ENCODE results near the gene PANK2.
A peak's percentile ranks its signal among the peaks of the same experiment; 100 is the strongest.
"Not testable (repeated sequence)": the region's sequence is repeated elsewhere in the genome, so short reads cannot be mapped to it uniquely, and the experiment has no call there.

The PANK2 gene

DNA sequence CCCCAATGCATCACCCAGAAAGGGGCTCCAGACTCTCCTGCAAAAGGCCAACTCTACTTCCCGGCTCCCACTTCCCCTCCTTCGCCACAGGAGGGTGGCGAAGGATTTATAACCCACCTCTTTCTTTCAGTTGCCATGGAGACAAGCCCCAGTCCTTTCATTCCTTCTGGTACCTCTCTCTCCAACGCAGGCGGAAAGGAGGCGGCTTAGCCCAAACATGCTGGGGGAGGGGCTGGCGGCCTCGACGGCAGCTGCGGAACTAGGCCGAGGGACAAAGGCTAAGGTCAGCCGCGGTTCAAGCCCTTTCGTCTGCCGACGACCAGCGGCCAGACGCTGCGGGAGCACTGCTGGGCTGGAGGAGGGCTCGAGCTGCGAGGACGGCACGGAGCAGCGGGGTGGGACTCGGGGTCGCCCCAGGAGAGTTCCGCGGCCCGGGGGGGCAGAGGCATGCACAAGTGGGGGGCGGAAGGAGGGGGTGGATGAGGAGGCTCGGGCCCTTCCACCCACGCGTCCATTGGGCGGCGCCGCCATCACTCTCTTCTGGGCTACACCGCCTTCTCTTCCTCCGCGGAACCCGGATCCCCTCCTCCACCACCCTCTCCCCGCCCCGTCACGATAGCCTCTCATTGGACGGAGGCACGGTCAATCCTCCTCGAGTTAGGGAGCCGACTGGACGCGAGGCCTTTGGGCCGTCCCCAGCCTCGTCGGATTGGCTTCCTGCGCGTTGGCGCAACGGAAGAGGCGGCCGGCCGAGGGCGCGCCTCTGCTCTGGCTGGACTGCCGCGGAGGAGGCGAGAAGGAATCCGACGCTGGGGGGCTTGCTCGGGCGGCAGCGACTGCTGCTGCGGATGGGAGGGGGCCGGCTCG lies at the start of gene PANK2:
TSS of gene PANK2 (plus strand) at position 766 of the 867 bp plus-strand sequence.
- peak; percentile 92 for FAIRE-seq

DNA sequence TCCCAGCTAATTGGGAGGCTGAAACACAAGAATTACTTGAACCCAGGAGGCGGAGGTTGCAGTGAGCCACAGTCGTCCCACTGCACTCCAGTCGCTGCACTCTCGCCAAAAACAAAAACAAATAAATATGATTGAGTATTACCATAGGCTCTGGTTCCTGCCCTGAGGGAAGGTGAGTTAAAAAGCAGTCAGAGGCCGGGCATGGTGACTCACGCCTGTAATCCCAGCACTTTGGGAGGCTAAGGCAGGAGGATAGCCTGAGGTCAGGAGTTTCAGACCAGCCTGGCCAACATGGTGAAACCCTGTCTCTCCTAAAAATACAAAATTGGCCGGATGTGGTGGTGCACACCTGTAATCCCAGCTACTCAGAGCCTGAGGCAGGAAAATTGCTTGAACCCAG lies 49.0 kb upstream of the PANK2 start:
- FAIRE-seq: not testable (repeated sequence)

- FAIRE-seq: no peak
Measured at GRCh38 chr20:3842348-3842930, 46.7 kb upstream of the PANK2 start.

GRCh38 chr20:3843490-3843889 lies 45.7 kb upstream of the PANK2 start:
- no peak for FAIRE-seq

GRCh38 chr20:3843990-3844619 lies 45.1 kb upstream of the PANK2 start:
- FAIRE-seq: not testable (repeated sequence)

- FAIRE-seq: no peak
Measured at GRCh38 chr20:3846378-3846739, 42.8 kb upstream of the PANK2 start.

DNA sequence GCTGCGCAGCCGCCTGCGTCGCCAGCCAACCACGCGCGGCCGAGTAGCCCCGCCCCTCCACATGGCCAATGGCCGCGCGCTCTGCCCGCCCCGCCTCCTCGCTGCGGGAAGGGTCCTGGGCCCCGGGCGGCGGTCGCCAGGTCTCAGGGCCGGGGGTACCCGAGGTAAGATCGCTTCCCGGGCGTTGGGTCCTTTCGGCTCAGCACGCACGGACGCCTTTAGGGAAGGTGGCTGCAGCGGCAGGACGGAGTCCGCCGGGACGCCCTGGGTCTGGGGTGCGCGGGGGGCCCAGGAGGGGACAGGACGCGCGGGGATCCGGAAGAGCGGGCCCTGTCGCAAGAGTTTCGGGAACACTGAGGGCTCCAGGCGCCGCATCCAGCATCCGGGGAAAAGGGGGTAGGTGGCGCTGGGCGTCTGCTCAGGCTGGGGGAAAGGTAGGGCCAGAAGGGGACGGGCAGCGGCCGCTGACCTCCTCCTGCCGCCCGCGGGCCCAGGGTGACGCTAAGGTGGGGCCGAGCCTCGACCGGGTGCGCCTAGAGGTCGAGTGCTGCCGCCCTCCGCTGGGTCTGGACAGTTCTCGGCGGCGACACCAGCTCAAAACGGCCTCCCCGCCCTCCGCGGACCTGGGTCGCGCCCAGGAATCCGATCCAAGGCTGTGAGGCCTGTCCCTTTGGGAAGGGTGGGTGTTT lies 42.3 kb upstream of the PANK2 start, which contains the start of gene MAVS:
TSS of gene MAVS (plus strand) at position 95 of the 689 bp plus-strand sequence. CDS start 7,791 bp downstream, outside the sequence.
- FAIRE-seq: no peak

DNA sequence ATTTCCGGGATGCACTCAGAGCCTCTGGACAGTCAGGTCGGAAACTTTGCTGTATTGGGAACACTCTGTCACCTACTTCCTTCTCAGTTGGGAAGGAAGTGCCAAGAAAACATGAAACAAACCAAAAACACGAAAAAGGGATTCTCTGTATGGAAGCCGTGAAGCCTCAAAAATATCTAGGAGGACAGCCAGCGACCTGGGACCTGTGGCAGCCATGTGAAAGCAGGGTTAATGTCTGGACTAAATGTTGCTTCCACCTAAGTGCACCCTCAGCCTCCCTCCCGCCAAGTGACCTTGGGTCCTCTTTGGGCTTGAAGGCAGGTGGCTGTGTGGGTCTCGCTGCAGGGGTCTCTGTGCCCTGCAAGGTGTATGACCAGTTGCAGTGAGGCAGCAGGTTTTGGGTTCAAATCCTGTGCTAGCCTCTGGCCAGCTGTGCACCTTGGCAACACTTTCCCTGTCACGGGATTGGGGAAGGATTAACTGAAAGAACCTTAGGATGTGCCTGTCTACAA lies 41.7 kb upstream of the PANK2 start:
- FAIRE-seq: no peak

DNA sequence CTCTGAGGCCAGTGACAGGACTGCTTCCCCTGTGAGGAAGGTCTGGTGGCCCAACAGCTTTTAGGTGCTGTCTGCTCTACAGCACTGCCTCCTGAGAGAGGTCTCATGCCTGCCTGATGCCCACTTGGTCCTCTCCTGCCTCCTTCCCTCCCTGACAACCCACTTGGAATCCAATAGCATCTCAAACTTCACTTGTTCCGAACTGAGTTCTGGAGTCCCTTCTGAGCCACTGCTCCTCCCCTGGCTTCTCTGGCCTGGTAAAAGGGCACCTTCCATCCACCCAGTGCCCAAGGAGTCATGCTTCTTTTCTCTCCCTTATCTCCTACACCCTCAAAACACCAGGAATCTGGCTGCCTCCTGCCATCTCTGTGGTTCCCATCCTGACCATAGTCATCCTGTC lies 40.6 kb upstream of the PANK2 start:
- FAIRE-seq: no peak

DNA sequence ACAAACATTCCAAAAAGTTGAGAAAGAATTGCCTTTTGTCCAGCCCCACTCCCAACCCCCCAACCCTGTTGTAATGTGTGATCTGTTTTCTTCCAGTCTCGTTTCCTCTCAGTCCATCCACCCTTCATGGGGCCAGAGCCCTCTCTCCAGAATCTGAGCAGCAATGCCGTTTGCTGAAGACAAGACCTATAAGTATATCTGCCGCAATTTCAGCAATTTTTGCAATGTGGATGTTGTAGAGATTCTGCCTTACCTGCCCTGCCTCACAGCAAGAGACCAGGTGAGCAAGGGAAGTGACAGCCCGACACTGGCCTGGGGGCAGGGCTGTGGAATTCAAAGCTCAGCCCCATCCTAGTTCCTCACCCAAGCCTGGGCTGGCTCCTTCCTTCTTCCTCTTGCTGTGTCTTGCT lies 34.7 kb upstream of the PANK2 start:
- no peak for FAIRE-seq

GRCh38 chr20:3857405-3857804 lies 31.8 kb upstream of the PANK2 start:
- FAIRE-seq: no peak

DNA sequence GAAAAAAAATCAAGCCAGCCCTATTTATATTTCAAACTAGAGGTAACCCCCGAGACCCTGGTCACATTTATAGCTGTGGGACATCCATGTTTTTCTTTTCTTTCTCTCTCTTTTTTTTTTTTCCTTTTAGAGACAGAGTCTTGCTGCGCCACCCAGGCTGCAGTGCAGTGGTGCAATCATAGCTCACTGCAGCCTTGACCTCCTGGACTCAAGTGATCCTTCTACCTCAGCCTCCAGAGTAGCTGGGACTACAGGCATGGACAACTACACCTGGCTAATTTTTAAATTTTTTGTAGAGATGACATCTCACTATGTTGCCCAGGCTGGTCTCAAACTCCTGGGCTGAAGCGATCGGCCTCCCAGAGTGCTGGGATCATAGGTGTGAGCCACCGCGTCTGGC lies 30.5 kb upstream of the PANK2 start:
- FAIRE-seq: no peak

DNA sequence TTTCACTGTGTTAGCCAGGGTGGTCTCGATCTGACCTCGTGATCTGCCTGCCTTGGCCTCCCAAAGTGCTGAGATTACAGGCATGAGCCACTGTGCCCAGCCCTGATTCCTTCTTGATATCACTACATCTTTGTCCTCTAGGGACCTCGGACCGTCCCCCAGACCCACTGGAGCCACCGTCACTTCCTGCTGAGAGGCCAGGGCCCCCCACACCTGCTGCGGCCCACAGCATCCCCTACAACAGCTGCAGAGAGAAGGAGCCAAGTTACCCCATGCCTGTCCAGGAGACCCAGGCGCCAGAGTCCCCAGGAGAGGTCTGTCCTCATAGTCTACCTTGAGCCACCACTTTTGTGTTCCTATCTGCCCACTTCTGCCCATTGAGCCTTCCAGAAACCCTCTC lies 28.0 kb upstream of the PANK2 start:
- FAIRE-seq: no peak

DNA sequence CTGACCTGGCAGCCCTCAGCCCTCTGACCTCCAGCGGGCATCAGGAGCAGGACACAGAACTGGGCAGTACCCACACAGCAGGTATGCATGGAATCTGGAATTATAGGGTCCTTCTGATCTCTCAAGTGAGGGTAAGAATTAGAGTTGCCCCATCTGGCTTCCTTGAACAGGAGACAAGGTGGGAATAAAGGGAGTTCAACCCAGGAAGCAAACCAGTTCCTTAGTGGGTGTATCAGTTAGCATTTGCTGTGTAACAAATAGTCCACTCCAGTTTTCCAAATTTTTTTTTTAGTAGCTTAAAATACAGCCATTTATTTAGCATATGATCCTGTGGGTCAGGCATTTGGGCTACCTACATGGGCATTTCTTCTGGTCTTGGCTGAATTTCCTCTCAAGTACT lies 26.9 kb upstream of the PANK2 start:
- FAIRE-seq: no peak

GRCh38 chr20:3863317-3863716 lies 25.9 kb upstream of the PANK2 start:
- no peak for FAIRE-seq

DNA sequence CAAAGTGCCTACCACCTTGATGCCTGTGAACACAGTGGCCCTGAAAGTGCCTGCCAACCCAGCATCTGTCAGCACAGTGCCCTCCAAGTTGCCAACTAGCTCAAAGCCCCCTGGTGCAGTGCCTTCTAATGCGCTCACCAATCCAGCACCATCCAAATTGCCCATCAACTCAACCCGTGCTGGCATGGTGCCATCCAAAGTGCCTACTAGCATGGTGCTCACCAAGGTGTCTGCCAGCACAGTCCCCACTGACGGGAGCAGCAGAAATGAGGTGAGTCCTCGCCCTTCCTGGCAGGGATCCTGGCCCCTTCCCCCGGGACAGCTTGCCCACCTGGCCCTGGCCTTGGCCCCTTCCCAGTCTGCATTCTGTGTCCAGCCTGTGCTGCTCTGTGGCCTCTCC lies 24.7 kb upstream of the PANK2 start:
- FAIRE-seq: no peak

DNA sequence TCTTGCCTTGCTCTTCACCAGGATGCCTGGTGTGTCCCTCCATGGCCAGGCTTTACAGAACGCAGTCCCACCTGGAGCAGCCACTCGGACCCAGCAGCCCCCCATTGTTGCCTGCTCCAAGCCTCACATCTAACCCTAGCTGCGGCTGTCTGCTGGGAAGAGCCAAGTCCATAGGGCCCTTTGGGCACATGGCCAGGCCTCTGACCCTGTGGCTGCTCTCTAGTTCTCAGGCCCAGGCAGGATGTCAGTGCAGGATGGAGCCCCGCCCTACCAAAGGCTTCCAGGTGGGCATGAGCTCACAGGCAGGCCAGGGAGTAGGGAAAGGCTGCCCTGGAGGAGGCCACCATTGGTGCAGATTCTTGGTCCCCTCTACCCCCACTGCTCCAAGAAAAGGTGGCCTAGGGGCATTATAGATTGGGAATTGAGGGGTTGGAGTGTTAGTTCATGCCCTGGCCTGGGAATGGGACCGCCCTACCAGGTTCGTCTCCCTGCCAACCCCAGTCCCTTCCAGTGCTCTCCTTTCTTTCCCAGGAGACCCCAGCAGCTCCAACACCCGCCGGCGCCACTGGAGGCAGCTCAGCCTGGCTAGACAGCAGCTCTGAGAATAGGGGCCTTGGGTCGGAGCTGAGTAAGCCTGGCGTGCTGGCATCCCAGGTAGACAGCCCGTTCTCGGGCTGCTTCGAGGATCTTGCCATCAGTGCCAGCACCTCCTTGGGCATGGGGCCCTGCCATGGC lies 23.9 kb upstream of the PANK2 start:
- no peak for FAIRE-seq

DNA sequence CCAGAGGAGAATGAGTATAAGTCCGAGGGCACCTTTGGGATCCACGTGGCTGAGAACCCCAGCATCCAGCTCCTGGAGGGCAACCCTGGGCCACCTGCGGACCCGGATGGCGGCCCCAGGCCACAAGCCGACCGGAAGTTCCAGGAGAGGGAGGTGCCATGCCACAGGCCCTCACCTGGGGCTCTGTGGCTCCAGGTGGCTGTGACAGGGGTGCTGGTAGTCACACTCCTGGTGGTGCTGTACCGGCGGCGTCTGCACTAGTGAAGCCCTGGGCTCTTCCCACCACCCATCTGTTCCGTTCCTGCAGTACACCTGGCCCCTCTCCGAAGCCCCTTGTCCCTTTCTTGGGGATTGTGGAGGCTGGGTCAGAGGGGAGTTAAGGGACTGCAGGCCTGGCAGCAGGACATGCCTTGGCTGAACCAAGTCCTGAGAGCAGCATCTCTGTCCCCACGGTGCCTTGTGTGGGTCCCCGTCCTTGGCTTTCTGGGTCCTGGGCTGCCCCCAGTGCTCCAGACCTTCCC lies 23.2 kb upstream of the PANK2 start:
- FAIRE-seq: no peak

GRCh38 chr20:3866464-3866863 lies 22.7 kb upstream of the PANK2 start:
- FAIRE-seq: no peak

DNA sequence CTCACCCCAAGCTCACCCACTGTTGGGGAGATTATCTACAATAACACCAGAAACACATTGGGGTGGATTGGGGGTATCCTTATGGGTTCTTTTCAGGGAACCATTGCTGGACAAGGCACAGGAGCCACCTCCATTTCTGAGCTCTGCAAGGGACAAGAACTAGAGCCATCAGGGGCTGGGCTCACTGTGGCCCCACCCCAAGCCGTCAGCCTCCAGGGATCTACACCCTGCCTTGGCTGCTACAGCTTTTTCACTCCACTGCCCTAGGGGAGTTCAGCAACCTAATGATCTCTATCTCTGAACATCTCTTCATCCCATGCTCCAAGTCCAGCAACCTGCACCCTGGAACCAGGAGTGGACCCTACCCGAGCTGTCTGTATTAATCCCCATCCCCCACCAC lies 21.4 kb upstream of the PANK2 start:
- FAIRE-seq: no peak

GRCh38 chr20:3869839-3870634 lies 19.1 kb upstream of the PANK2 start:
- no peak for FAIRE-seq
